PC-3 (cell line): ENCODE measurements around the gene SHPK.

Source experiments
- CTCF ChIP-seq: fragments of 300-600 bp; sonication (generic); conservative IDR thresholded peaks from 2 replicates; pipeline ENCODE4 v1.5.1; 2017; ENCODE audit warnings: antibody characterized with exemption, low read depth, mild to moderate bottlenecking, low read length
- EZH2 ChIP-seq: fragments of 300-600 bp; sonication (generic); IDR thresholded peaks from one replicate; pipeline ENCODE4 v1.6.1; 2017; ENCODE audit warnings: antibody characterized with exemption, mild to moderate bottlenecking, low read length; ENCODE audit not compliant: unreplicated experiment
- EZH2phosphoT487 ChIP-seq: fragments of 300-600 bp; sonication (generic); IDR thresholded peaks from 2 replicates; pipeline ENCODE4 v1.6.1; 2018; ENCODE audit warnings: mild to moderate bottlenecking, antibody characterized with exemption, low read length, borderline replicate concordance

- TF ChIP-seq EZH2 (no peak), CTCF (no peak), EZH2phosphoT487 (no peak)
These were observed 50.2 kb downstream of the SHPK start for GRCh38 chr17:3585826-3586225.
